ENCODE results near the gene RNU1-2.
A peak's percentile ranks its signal among the peaks of the same experiment; 100 is the strongest.
"Not testable (repeated sequence)": the region's sequence is repeated elsewhere in the genome, so short reads cannot be mapped to it uniquely, and the experiment has no call there.

The RNU1-2 gene

GRCh38 chr1:16927256-16927655 lies 31.5 kb downstream of the RNU1-2 start:
- TF ChIP-seq POLR2AphosphoS5 (IDR thresholded peaks at IDR 0.05; ENCODE audit: low read depth, low read length) (no peak), SPI1 (IDR thresholded peaks at IDR 0.05; ENCODE audit: low read depth, low read length) (no peak), POU2F2 (IDR thresholded peaks at IDR 0.05; ENCODE audit: low read depth, low read length) (no peak), PAX5 (IDR thresholded peaks at IDR 0.05; ENCODE audit: insufficient read depth, low read length, severe bottlenecking) (no peak), TAF1 (IDR thresholded peaks at IDR 0.05; ENCODE audit: low read depth, low read length) (no peak), POLR2A (IDR thresholded peaks at IDR 0.05; ENCODE audit: low read depth, low read length) (no peak)
- FAIRE-seq (no peak), DNase-seq (ENCODE audit: insufficient read length, low spot score) (no peak)

GRCh38 chr1:16927711-16928485 lies 32.1 kb downstream of the RNU1-2 start:
- no peak for TF ChIP-seq PAX5 (IDR thresholded peaks at IDR 0.05; ENCODE audit: insufficient read depth, low read length, severe bottlenecking)
- no peak for TF ChIP-seq POU2F2 (IDR thresholded peaks at IDR 0.05; ENCODE audit: low read depth, low read length)
- no peak for TF ChIP-seq TAF1 (IDR thresholded peaks at IDR 0.05; ENCODE audit: low read depth, low read length)
- TF ChIP-seq POLR2AphosphoS5 (IDR thresholded peaks at IDR 0.05; ENCODE audit: low read depth, low read length): no peak
- no peak for TF ChIP-seq SPI1 (IDR thresholded peaks at IDR 0.05; ENCODE audit: low read depth, low read length)
- TF ChIP-seq POLR2A (IDR thresholded peaks at IDR 0.05; ENCODE audit: low read depth, low read length): no peak
- DNase-seq (ENCODE audit: insufficient read length, low spot score) (no peak), FAIRE-seq (no peak)

- DNase-seq (ENCODE audit: insufficient read length, low spot score); FAIRE-seq: not testable (repeated sequence)
Observed at GRCh38 chr1:16929146-16930041, 33.6 kb downstream of the RNU1-2 start.

- FAIRE-seq; DNase-seq (ENCODE audit: insufficient read length, low spot score): not testable (repeated sequence)
Observed at GRCh38 chr1:16931206-16931934, 35.6 kb downstream of the RNU1-2 start.

- FAIRE-seq; DNase-seq (ENCODE audit: insufficient read length, low spot score): not testable (repeated sequence)
Observed at GRCh38 chr1:16933945-16934344, 38.2 kb downstream of the RNU1-2 start.

GRCh38 chr1:16936580-16936979 lies 40.8 kb downstream of the RNU1-2 start:
- not testable (repeated sequence) for DNase-seq (ENCODE audit: insufficient read length, low spot score); FAIRE-seq

GRCh38 chr1:16938351-16939321 lies 42.9 kb downstream of the RNU1-2 start:
- TF ChIP-seq SPI1 (IDR thresholded peaks at IDR 0.05; ENCODE audit: low read depth, low read length) (no peak), TAF1 (IDR thresholded peaks at IDR 0.05; ENCODE audit: low read depth, low read length) (no peak), POLR2A (IDR thresholded peaks at IDR 0.05; ENCODE audit: low read depth, low read length) (no peak), POLR2AphosphoS5 (IDR thresholded peaks at IDR 0.05; ENCODE audit: low read depth, low read length) (no peak), POU2F2 (IDR thresholded peaks at IDR 0.05; ENCODE audit: low read depth, low read length) (no peak), PAX5 (IDR thresholded peaks at IDR 0.05; ENCODE audit: insufficient read depth, low read length, severe bottlenecking) (no peak)
- DNase-seq (ENCODE audit: insufficient read length, low spot score) (no peak), FAIRE-seq (no peak)

GRCh38 chr1:16939386-16940180 lies 43.8 kb downstream of the RNU1-2 start:
- not testable (repeated sequence) for FAIRE-seq; DNase-seq (ENCODE audit: insufficient read length, low spot score)

GRCh38 chr1:16944038-16944437 lies 48.3 kb downstream of the RNU1-2 start:
- TF ChIP-seq POLR2AphosphoS5 (IDR thresholded peaks at IDR 0.05; ENCODE audit: low read depth, low read length) (no peak), SPI1 (IDR thresholded peaks at IDR 0.05; ENCODE audit: low read depth, low read length) (no peak), POLR2A (IDR thresholded peaks at IDR 0.05; ENCODE audit: low read depth, low read length) (no peak), PAX5 (IDR thresholded peaks at IDR 0.05; ENCODE audit: insufficient read depth, low read length, severe bottlenecking) (no peak), POU2F2 (IDR thresholded peaks at IDR 0.05; ENCODE audit: low read depth, low read length) (no peak), TAF1 (IDR thresholded peaks at IDR 0.05; ENCODE audit: low read depth, low read length) (no peak)
- no peak for DNase-seq (ENCODE audit: insufficient read length, low spot score)
- FAIRE-seq: no peak

- FAIRE-seq: peak; percentile 9
- not testable (repeated sequence) for DNase-seq (ENCODE audit: insufficient read length, low spot score)
Observed at GRCh38 chr1:16945512-16945911, 49.7 kb downstream of the RNU1-2 start.

Measured in GM12891 (cell line).